Measurements from ENCODE around the gene CES3. TPM values are rescaled to one million over a fixed set of nuclear protein-coding genes. Genes with fewer than 3 reads are reported as not detected.

Gene CES3
- total RNA-seq, 4 donors from 2014 or later = 28.9 to 227 (median 161) TPM

DNA sequence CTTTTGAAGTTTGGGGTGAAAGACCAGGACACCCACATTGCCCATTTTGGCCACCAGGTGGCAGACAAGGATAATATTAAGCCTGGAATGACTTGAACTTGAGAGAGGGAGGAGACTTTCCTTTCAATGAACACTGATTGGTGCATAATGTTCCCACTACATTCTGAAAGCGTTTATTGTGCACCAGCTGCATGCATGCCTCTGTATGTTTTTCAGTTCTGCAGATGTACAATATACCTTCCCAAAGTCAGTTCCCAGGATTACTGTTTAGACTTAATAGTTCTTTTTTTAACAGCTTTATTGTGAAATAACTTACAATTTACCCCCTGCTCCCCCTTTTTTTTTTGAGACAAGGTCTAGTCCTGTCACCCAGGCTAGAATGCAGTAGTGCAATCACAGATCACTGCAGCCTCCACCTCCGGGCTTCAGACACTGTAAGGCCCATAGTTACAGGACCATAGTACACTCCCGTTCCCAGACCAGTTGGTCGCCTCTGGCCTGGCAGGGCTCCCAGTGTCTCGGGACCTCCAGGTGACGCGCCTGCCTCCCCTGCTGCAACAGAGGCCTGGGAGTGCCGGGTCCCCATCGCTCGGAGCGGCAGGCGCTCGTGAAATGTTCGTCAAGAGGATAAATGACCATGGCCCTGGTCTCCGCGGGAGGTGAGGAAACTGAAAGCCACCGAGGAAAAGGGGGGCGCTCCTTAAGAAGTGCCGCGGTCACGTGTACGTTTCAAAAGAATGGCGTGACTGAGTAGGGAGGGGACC, 13.6 kb upstream of the CES3 start:
- DNase-seq = peak; percentile 85 to 96 (median 89)
- H3K9me3 ChIP-seq = no peaks in the 10 kb centered on the region
- H3K4me1 ChIP-seq = peaks cover 0 to 14% (median 8%) of the 10 kb centered on the region in 4 donors
- H3K27me3 ChIP-seq = no peaks in the 10 kb centered on the region
- H3K36me3 ChIP-seq = peaks cover 0 to 14% (median 0%) of the 10 kb centered on the region in 3 donors
- H3K4me3 ChIP-seq = peak overlapping the region; percentile 19 to 56 (median 52)
- peak overlapping the region in 3 of 4 donors; percentile 10 to 48 (median 25) for H3K27ac ChIP-seq
- TF ChIP-seq, protein P1, sequence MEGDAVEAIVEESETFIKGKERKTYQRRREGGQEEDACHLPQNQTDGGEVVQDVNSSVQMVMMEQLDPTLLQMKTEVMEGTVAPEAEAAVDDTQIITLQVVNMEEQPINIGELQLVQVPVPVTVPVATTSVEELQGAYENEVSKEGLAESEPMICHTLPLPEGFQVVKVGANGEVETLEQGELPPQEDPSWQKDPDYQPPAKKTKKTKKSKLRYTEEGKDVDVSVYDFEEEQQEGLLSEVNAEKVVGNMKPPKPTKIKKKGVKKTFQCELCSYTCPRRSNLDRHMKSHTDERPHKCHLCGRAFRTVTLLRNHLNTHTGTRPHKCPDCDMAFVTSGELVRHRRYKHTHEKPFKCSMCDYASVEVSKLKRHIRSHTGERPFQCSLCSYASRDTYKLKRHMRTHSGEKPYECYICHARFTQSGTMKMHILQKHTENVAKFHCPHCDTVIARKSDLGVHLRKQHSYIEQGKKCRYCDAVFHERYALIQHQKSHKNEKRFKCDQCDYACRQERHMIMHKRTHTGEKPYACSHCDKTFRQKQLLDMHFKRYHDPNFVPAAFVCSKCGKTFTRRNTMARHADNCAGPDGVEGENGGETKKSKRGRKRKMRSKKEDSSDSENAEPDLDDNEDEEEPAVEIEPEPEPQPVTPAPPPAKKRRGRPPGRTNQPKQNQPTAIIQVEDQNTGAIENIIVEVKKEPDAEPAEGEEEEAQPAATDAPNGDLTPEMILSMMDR (IDR thresholded peaks at IDR 0.05) = peak; percentile 85 to 98 (median 96)
- no peak for TF ChIP-seq POLR2A (IDR thresholded peaks at IDR 0.05)

DNA sequence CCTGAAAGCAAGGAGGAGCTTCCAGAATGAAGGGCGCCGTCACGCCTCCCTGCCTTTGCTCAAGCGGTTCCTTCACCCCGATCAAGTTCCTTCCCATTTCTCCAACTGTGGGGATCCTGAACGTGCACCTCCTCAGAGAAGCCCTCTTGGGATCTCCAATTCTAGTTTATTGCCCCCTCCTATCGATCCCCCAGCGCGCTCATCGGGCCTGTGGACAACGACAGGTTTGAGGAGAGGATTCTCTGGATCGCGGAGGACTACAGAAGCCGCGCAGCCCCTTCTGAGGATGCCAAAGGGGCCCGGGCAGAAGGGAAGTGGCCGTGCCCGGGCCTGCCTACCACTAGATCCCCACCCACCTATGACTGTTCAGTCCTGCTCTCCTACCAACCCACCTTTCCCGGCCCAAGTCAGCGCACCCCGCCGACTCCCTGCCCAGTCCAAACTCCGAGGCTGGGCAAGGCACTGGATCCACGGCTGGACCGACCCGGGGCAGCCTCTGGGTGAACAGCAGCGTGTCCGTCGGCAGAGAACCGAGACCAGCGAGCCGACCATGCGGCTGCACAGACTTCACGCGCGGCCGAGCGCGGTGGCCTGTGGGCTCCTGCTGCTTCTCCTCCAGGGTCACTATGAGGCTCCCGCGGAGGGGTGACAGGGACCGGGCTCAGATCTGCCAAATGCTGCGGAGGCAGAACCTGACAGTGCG, 12.8 kb upstream of the CES3 start:
- Histone ChIP-seq H3K27me3 (no peaks in the 10 kb centered on the region), H3K27ac (peak overlapping the region in 3 of 4 donors; percentile 25 to 61 (median 27)), H3K4me3 (peak overlapping the region; percentile 19 to 56 (median 52)), H3K4me1 (peaks cover 0 to 14% (median 8%) of the 10 kb centered on the region in 4 donors), H3K36me3 (peaks cover 0 to 6% (median 0%) of the 10 kb centered on the region in 3 donors), H3K9me3 (no peaks in the 10 kb centered on the region)
- peak in 2 of 3 donors; percentile 74 to 82 for DNase-seq
- TF ChIP-seq, protein P1 (IDR thresholded peaks at IDR 0.05) = no peak
- peak; percentile 34 to 36 for TF ChIP-seq POLR2A (IDR thresholded peaks at IDR 0.05)

DNA sequence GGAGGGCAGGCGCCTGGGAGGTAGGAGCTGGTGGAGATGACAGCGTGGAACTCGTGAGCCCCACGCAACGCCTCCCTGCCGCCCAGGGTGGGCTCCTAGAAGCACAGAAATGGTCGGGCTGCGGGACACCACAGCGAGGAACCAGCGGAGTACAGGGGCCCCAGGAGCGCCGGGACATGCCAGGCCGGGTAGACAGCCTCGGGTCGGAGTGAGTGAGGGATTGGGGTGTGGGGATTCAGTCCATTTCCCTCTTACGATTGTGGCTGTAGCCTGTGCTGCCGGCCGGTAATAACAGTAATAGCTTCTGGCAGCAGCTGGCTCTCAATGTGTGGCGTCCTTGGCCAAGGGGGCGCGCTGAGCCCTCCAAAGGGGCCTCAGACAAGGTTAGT, 12.2 kb upstream of the CES3 start:
- DNase-seq = no peak
- peaks cover 0 to 14% (median 8%) of the 10 kb centered on the region in 4 donors for H3K4me1 ChIP-seq
- peaks cover 0 to under 1% (median 0%) of the 10 kb centered on the region in 3 donors for H3K36me3 ChIP-seq
- peak overlapping the region; percentile 19 to 56 (median 52) for H3K4me3 ChIP-seq
- TF ChIP-seq, protein P1 (IDR thresholded peaks at IDR 0.05) = no peak
- H3K27ac ChIP-seq = peak overlapping the region in 2 of 4 donors; percentile 27 to 61
- H3K9me3 ChIP-seq = no peaks in the 10 kb centered on the region
- H3K27me3 ChIP-seq = no peaks in the 10 kb centered on the region

DNA sequence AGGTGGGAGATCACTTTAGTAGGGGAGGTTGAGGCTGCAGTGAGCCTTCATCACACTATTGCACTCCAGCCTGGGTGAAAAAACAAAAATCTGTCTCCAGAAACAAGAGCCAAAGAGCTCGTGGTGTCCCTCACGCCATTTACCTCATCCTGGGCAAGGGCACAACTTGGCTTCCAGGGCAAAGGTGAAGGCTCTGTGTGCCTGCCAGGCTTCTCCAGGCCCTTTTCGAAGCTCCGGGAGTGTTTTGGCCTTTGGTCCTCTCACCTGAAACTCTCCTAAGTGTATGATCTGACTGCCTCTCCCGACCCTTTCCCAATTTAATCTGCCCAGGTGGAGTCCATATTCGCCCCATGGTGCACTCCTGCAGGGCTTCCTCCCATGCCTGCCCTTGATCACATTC, 11.6 kb upstream of the CES3 start:
- Histone ChIP-seq H3K4me3 (peak overlapping the region in 2 of 4 donors; percentile 52 to 56), H3K27me3 (no peaks in the 10 kb centered on the region), H3K9me3 (no peaks in the 10 kb centered on the region), H3K4me1 (peaks cover 0 to 14% (median 8%) of the 10 kb centered on the region in 4 donors), H3K36me3 (no peaks in the 10 kb centered on the region), H3K27ac (peak overlapping the region in 2 of 4 donors; percentile 27 to 61)
- DNase-seq = no peak
- TF ChIP-seq, protein P1 (IDR thresholded peaks at IDR 0.05) = no peak
- TF ChIP-seq POLR2A (IDR thresholded peaks at IDR 0.05) = no peak

DNA sequence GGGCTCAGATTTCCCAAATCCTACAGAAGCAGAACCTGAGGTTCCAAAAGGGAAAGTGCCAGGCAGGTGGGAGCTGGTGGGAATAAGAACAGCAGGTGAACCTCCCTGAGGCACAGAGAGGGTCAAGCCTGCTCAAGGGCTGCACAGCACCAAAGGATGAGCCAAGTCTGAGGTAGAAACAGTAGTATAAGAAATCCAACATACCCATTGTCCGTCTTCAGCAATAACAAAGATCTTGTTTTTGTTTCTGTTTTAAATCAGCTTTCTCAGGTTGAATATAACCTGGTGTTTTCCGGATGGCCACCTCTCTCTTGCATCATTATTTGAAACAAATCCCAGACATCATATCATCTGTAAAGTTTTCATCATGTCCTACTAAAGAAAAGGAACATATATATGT, 10.6 kb upstream of the CES3 start:
- Histone ChIP-seq H3K4me3 (no peak overlapping the region), H3K27ac (no peak overlapping the region), H3K36me3 (no peaks in the 10 kb centered on the region), H3K4me1 (peaks cover 3 to 19% (median 8%) of the 10 kb centered on the region in 4 donors), H3K9me3 (no peaks in the 10 kb centered on the region), H3K27me3 (no peaks in the 10 kb centered on the region)
- no peak for TF ChIP-seq POLR2A (IDR thresholded peaks at IDR 0.05)
- TF ChIP-seq, protein P1 (IDR thresholded peaks at IDR 0.05) = no peak
- no peak for DNase-seq
